Liver (tissue), 9 donors: ENCODE results near the gene AQP3. TPM values are rescaled to one million over a fixed set of nuclear protein-coding genes. Genes with fewer than 3 reads are reported as not detected.

ENCODE experiments used
- DNase-seq: peaks from one replicate; pipeline ENCODE4 v3.0.0-alpha.2; 2017; ENCODE audit warnings: low spot score
- H3K27ac ChIP-seq, 2 donors: one replicate each; pipeline ENCODE4 v1.7.0; 2013; ENCODE audit warnings: inconsistent platforms in 2 of 2, low read length in 2 of 2, control low read depth in 1 of 2, low read depth in 1 of 2, mild to moderate bottlenecking in 1 of 2
- H3K27me3 ChIP-seq, 4 donors: one replicate each; pipeline versions ENCODE4 v1.6.1 to v1.7.0; 2013; ENCODE audit warnings: low read length in 3 of 4, inconsistent platforms in 1 of 4, mild to moderate bottlenecking in 1 of 4, moderate library complexity in 1 of 4; ENCODE audit not compliant: control insufficient read depth in 4 of 4, insufficient read depth in 4 of 4
- H3K36me3 ChIP-seq, 4 donors: one replicate each; pipeline versions ENCODE4 v1.6.1 to v1.7.0; 2013; ENCODE audit warnings: low read length in 3 of 4, mild to moderate bottlenecking in 3 of 4, low read depth in 1 of 4, moderate library complexity in 1 of 4; ENCODE audit not compliant: control insufficient read depth in 4 of 4, insufficient read depth in 3 of 4
- H3K4me1 ChIP-seq, 4 donors: one replicate each; pipeline versions ENCODE4 v1.6.1 to v1.7.0; 2013; ENCODE audit warnings: low read length in 3 of 4, mild to moderate bottlenecking in 3 of 4, moderate library complexity in 1 of 4; ENCODE audit not compliant: control insufficient read depth in 4 of 4, insufficient read depth in 4 of 4
- H3K4me3 ChIP-seq, 3 donors: one replicate each; pipeline versions ENCODE4 v1.6.1 to v1.7.0; 2013; ENCODE audit warnings: low read length in 3 of 3, control low read depth in 1 of 3, low read depth in 1 of 3, mild to moderate bottlenecking in 1 of 3
- H3K9ac ChIP-seq, 2 donors: one replicate each; pipeline ENCODE4 v1.7.0; 2013; ENCODE audit warnings: low read length in 2 of 2, mild to moderate bottlenecking in 2 of 2, moderate library complexity in 2 of 2, control low read depth in 1 of 2, low read depth in 1 of 2
- H3K9me3 ChIP-seq, 4 donors: one replicate each; pipeline versions ENCODE4 v1.6.1 to v1.7.0; 2013; ENCODE audit warnings: low read length in 3 of 4; ENCODE audit not compliant: control insufficient read depth in 4 of 4
- ATF3 ChIP-seq: IDR thresholded peaks from 2 replicates; pipeline ENCODE4 v1.6.1; 2016; ENCODE audit warnings: antibody characterized with exemption
- CTCF ChIP-seq: fragments of 150-350 bp; IDR thresholded peaks from 2 replicates; pipeline ENCODE4 v1.5.1; 2017; ENCODE audit warnings: improper control_type of control experiment, low read depth, low read length; ENCODE audit not compliant: missing input control
- EGR1 ChIP-seq, 2 donors: IDR thresholded peaks; 2 replicates each; pipeline ENCODE4 v1.6.1; 2016 to 2018; ENCODE audit warnings: antibody characterized with exemption in 2 of 2, low read depth in 2 of 2
- FOXA1 ChIP-seq: IDR thresholded peaks from 2 replicates; pipeline ENCODE4 v1.6.1; 2016; ENCODE audit warnings: antibody characterized with exemption
- FOXA2 ChIP-seq: IDR thresholded peaks from 2 replicates; pipeline ENCODE4 v1.6.1; 2016; ENCODE audit warnings: antibody characterized with exemption
- GABPA ChIP-seq, 2 donors: IDR thresholded peaks in 1 of 2; conservative IDR thresholded peaks in 1 of 2; 2 replicates each; pipeline ENCODE4 v1.6.1; 2016; ENCODE audit warnings: antibody characterized with exemption in 2 of 2, mild to moderate bottlenecking in 1 of 2, moderate library complexity in 1 of 2
- HNF4G ChIP-seq: IDR thresholded peaks from 2 replicates; pipeline ENCODE4 v1.6.1; 2016; ENCODE audit warnings: antibody characterized with exemption
- RAD21 ChIP-seq, 2 donors: IDR thresholded peaks; 2 replicates each; pipeline ENCODE4 v1.6.1; 2016; ENCODE audit warnings: antibody characterized with exemption in 2 of 2, mild to moderate bottlenecking in 2 of 2
- REST ChIP-seq: IDR thresholded peaks from 2 replicates; pipeline ENCODE4 v1.6.1; 2016; ENCODE audit warnings: antibody characterized with exemption, mild to moderate bottlenecking
- RXRA ChIP-seq, 2 donors: IDR thresholded peaks; 2 replicates each; pipeline ENCODE4 v1.6.1; 2017 to 2018; ENCODE audit warnings: antibody characterized with exemption in 2 of 2, mild to moderate bottlenecking in 1 of 2
- SP1 ChIP-seq: IDR thresholded peaks from 2 replicates; pipeline ENCODE4 v1.6.1; 2018; ENCODE audit warnings: antibody characterized with exemption, mild to moderate bottlenecking
- TAF1 ChIP-seq: conservative IDR thresholded peaks from 2 replicates; pipeline ENCODE4 v1.6.1; 2016; ENCODE audit warnings: antibody characterized with exemption, mild to moderate bottlenecking
- YY1 ChIP-seq: IDR thresholded peaks from 2 replicates; pipeline ENCODE4 v1.6.1; 2016; ENCODE audit warnings: antibody characterized with exemption, mild to moderate bottlenecking
- ZBTB33 ChIP-seq: IDR thresholded peaks from 2 replicates; pipeline ENCODE4 v1.6.1; 2016; ENCODE audit warnings: antibody characterized with exemption
- WGBS: extraction: QIAGEN DNeasy Blood & Tissue Kit; methylation state at CpG from one replicate; pipeline ENCODE4 v1.1.7; 2013; 5-methylcytosine and 5-hydroxymethylcytosine counted together
- polyA plus RNA-seq, 2 donors: library from polyadenylated mRNA; stranded (reverse) in 1 of 2; unstranded in 1 of 2; fragments of 200-250 nt in 1 of 2; fragments of >200 nt in 1 of 2; fragmentation: Nextera tagmentation in 1 of 2; extraction: Ambion mirVana in 1 of 2; gene quantifications; one replicate each; pipeline versions ENCODE4 v1.2.1 to v1.2.3, GENCODE V29; 2013 to 2015
- total RNA-seq, 2 donors: library from RNA; depleted of rRNA; stranded (reverse); fragments of >200 nt; gene quantifications; one replicate each; pipeline ENCODE4 v1.2.3, GENCODE V29; 2014
- donor health status: healthy.
- donor health status: healthy.
- donor health status: healthy.
- donor health status: healthy.
- donor health status: healthy.

The AQP3 gene
- total and polyA plus RNA-seq, 4 donors: 60.5 to 124 (median 87.4) TPM

GRCh38 chr9:33480106-33480505 lies 32.7 kb upstream of the AQP3 start:
- Histone ChIP-seq H3K36me3 (peaks cover 0 to 3% (median 0%) of the 10 kb centered on the region in 4 donors), H3K9me3 (no peaks in the 10 kb centered on the region), H3K4me1 (no peaks in the 10 kb centered on the region), H3K27me3 (no peaks in the 10 kb centered on the region), H3K9ac (no peak overlapping the region), H3K4me3 (no peak overlapping the region), H3K27ac (no peak overlapping the region)
- TF ChIP-seq CTCF: no peak
- TF ChIP-seq HNF4G: no peak
- no peak for TF ChIP-seq ATF3
- TF ChIP-seq FOXA2: no peak
- TF ChIP-seq TAF1: no peak
- no peak for TF ChIP-seq RXRA (IDR thresholded peaks at IDR 0.05)
- TF ChIP-seq GABPA (IDR thresholded peaks at IDR 0.05 in 1 of 2, conservative IDR thresholded peaks at IDR 0.05 in 1 of 2): no peak
- no peak for DNase-seq
- WGBS: 81% methylated on average over 2 of the region's 2 CpGs

- H3K27me3 ChIP-seq: no peaks in the 10 kb centered on the region
- H3K4me3 ChIP-seq: no peak overlapping the region
- no peak overlapping the region for H3K9ac ChIP-seq
- no peaks in the 10 kb centered on the region for H3K9me3 ChIP-seq
- 95% methylated on average over 10 of the region's 10 CpGs for WGBS
- peaks cover 0 to 6% (median 4%) of the 10 kb centered on the region in 4 donors for H3K36me3 ChIP-seq
- TF ChIP-seq ATF3 (no peak), HNF4G (no peak), EGR1 (IDR thresholded peaks at IDR 0.05; ENCODE audit: low read depth in 2 of 2) (no peak), TAF1 (no peak), YY1 (no peak), REST (no peak), SP1 (no peak), RAD21 (IDR thresholded peaks at IDR 0.05) (no peak), FOXA1 (no peak), ZBTB33 (no peak)
- no peak for DNase-seq
- H3K27ac ChIP-seq: no peak overlapping the region
- H3K4me1 ChIP-seq: peaks cover 3 to 20% (median 14%) of the 10 kb centered on the region in 4 donors
Measured at GRCh38 chr9:33476503-33476902, 29.1 kb upstream of the AQP3 start.
